ENCODE data around the gene ZNF644. TPM values are rescaled to one million over a fixed set of nuclear protein-coding genes. Genes with fewer than 3 reads are reported as not detected.
A peak's percentile ranks its signal among the peaks of the same experiment; 100 is the strongest.

The ZNF644 gene
- total and polyA plus RNA-seq, 2 donors (not counting 1 experiment from before 2014, with no cell fraction given): 9.6 to 124 TPM

- DNase-seq (no peak), ATAC-seq (ENCODE audit: low read depth) (no peak)
- Histone ChIP-seq H3K27ac (ENCODE audit: low read length in 2 of 2) (peak overlapping the region in 1 of 2 donors; percentile 46), H3K9ac (ENCODE audit: low read length) (no peak overlapping the region), H3K36me3 (replicated peaks in 1 of 2; ENCODE audit: control extremely low read depth in 1 of 2, control insufficient read depth in 1 of 2, extremely low read depth in 1 of 2, insufficient read depth in 2 of 2, low read length in 1 of 2) (peaks cover 1 to 5% of the 10 kb centered on the region in 2 experiments), H3K4me2 (replicated peaks; ENCODE audit: low read depth, low read length, poor library complexity, severe bottlenecking) (no peak overlapping the region), H2AFZ (ENCODE audit: insufficient read depth, low read depth, low read length, poor library complexity, severe bottlenecking) (no peak overlapping the region), H4K20me1 (ENCODE audit: control insufficient read depth, insufficient read depth, low read length, poor library complexity, severe bottlenecking) (peaks cover 98% of the 10 kb centered on the region), H3K79me2 (ENCODE audit: control insufficient read depth, insufficient read depth, low read length) (peaks cover 99% of the 10 kb centered on the region), H3K4me3 (ENCODE audit: control extremely low read depth in 1 of 5, extremely low read depth in 1 of 5, insufficient read depth in 1 of 5, low read depth in 2 of 5, low read length in 4 of 5) (no peak overlapping the region), H3K27me3 (replicated peaks in 1 of 4; ENCODE audit: control extremely low read depth in 1 of 4, control insufficient read depth in 3 of 4, insufficient read depth in 4 of 4, low read length in 3 of 4) (no peaks in the 10 kb centered on the region), H3K9me3 (ENCODE audit: control extremely low read depth in 1 of 3, control insufficient read depth in 2 of 3, insufficient read depth in 1 of 3, low read length in 2 of 3) (peaks cover 3 to 20% (median 9%) of the 10 kb centered on the region in 3 donors), H3K4me1 (ENCODE audit: control insufficient read depth in 2 of 2, insufficient read depth in 2 of 2, low read length in 2 of 2) (peaks cover 39 to 54% of the 10 kb centered on the region in 2 donors)
- ChIA-PET POLR2A (no interaction called here), CTCF (interaction anchor here (1.1 kb wide), 1 partner anchor 25 kb away, joined by 3 read pairs; no protein-coding TSS in a partner anchor)
- Mint-ChIP-seq H3K9me3 (ENCODE audit: insufficient read depth) (peaks cover 3% of the 10 kb centered on the region), H3K27ac (no peak overlapping the region), H3K27me3 (no peaks in the 10 kb centered on the region), H3K4me1 (peaks cover 78% of the 10 kb centered on the region), H3K4me3 (no peak overlapping the region)
- WGBS (ENCODE audit: insufficient coverage): 93% methylated on average over 1 of the region's 2 CpGs
- TF ChIP-seq CTCF (IDR thresholded peaks at IDR 0.05): no peak
- TF ChIP-seq EZH2 (IDR thresholded peaks at IDR 0.05; ENCODE audit: borderline replicate concordance, insufficient read depth, low read depth, low read length, poor library complexity, severe bottlenecking): no peak
- intact Hi-C loops (cut with micrococcal nuclease): no loop called here
Observed at GRCh38 chr1:90993245-90993644, 28.6 kb downstream of the ZNF644 start.

DNA sequence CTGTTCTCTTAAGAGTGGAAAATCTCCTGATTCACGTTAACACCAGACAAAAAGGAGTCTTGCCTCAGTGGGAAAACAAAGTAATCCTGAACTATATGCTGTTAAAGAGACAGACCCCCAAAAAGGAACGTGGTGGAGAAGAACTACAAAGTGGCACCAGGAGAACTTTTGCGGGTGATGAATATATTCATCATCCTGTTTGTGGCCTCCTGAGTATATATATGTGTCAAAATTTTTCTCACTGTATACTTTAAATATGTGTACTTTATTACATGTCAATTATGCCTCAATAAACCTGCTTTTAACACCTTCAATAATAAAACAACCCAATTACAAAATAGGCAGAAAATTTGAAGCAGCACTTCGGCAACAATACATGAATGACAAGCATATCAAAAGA, 31.1 kb downstream of the ZNF644 start:
- Mint-ChIP-seq H3K27me3 (no peaks in the 10 kb centered on the region), H3K27ac (peak overlapping the region; percentile 44), H3K9me3 (ENCODE audit: insufficient read depth) (peaks cover 2% of the 10 kb centered on the region), H3K4me1 (peaks cover 87% of the 10 kb centered on the region), H3K4me3 (peak overlapping the region; percentile 30)
- Histone ChIP-seq H4K20me1 (ENCODE audit: control insufficient read depth, insufficient read depth, low read length, poor library complexity, severe bottlenecking) (peaks cover 93% of the 10 kb centered on the region), H3K9me3 (ENCODE audit: control extremely low read depth in 1 of 3, control insufficient read depth in 2 of 3, insufficient read depth in 1 of 3, low read length in 2 of 3) (peaks cover 3 to 10% (median 5%) of the 10 kb centered on the region in 3 donors), H3K27me3 (replicated peaks in 1 of 4; ENCODE audit: control extremely low read depth in 1 of 4, control insufficient read depth in 3 of 4, insufficient read depth in 4 of 4, low read length in 3 of 4) (no peaks in the 10 kb centered on the region), H3K4me2 (replicated peaks; ENCODE audit: low read depth, low read length, poor library complexity, severe bottlenecking) (peak overlapping the region; percentile 42), H3K4me3 (ENCODE audit: control extremely low read depth in 1 of 5, extremely low read depth in 1 of 5, insufficient read depth in 1 of 5, low read depth in 2 of 5, low read length in 4 of 5) (no peak overlapping the region), H3K27ac (ENCODE audit: low read length in 2 of 2) (peak overlapping the region; percentile 39 to 75), H3K36me3 (replicated peaks in 1 of 2; ENCODE audit: control extremely low read depth in 1 of 2, control insufficient read depth in 1 of 2, extremely low read depth in 1 of 2, insufficient read depth in 2 of 2, low read length in 1 of 2) (peaks cover 0 to 1% of the 10 kb centered on the region in 2 experiments), H3K79me2 (ENCODE audit: control insufficient read depth, insufficient read depth, low read length) (peaks cover 99% of the 10 kb centered on the region), H3K4me1 (ENCODE audit: control insufficient read depth in 2 of 2, insufficient read depth in 2 of 2, low read length in 2 of 2) (peaks cover 34 to 60% of the 10 kb centered on the region in 2 donors), H3K9ac (ENCODE audit: low read length) (peak overlapping the region; percentile 22), H2AFZ (ENCODE audit: insufficient read depth, low read depth, low read length, poor library complexity, severe bottlenecking) (no peak overlapping the region)
- ATAC-seq (ENCODE audit: low read depth) (no peak), DNase-seq (no peak)
- intact Hi-C loops (cut with micrococcal nuclease): loop anchor here (2.0 kb wide), 1 partner anchor 14 kb away; no protein-coding TSS in a partner anchor
- POLR2A ChIA-PET: no interaction called here
- TF ChIP-seq CTCF (IDR thresholded peaks at IDR 0.05) (no peak), EZH2 (IDR thresholded peaks at IDR 0.05; ENCODE audit: borderline replicate concordance, insufficient read depth, low read depth, low read length, poor library complexity, severe bottlenecking) (no peak)
- no CpG with 5 or more reads among the region's 4 CpGs for WGBS (ENCODE audit: insufficient coverage)
- CTCF ChIA-PET: no interaction called here
